GM12878 (cell line): ENCODE results near the gene LRP5. TPM values are rescaled to one million over a fixed set of nuclear protein-coding genes. Genes with fewer than 3 reads are reported as not detected.
A peak's percentile ranks its signal among the peaks of the same experiment; 100 is the strongest.

Experiments
- BCL11A ChIP-seq: IDR thresholded peaks from 2 replicates; pipeline ENCODE4 v1.6.1; 2011; ENCODE audit warnings: low read depth, low read length
- HDAC6 ChIP-seq: fragments of 200-600 bp; sonication (generic); IDR thresholded peaks from one replicate; pipeline ENCODE4 v1.8.0; 2017; ENCODE audit warnings: antibody characterized with exemption; ENCODE audit not compliant: unreplicated experiment
- RB1 ChIP-seq: fragments of 450-650 bp; formaldehyde crosslinking; IDR thresholded peaks from 2 replicates; pipeline ENCODE4 v1.6.1; 2017; ENCODE audit warnings: mild to moderate bottlenecking, borderline replicate concordance
- TARDBP ChIP-seq: IDR thresholded peaks from 2 replicates; pipeline ENCODE4 v1.6.1; 2016; ENCODE audit warnings: borderline replicate concordance
- ZNF207 ChIP-seq: fragments of 450-650 bp; IDR thresholded peaks from 2 replicates; pipeline ENCODE4 v1.6.1; 2014; ENCODE audit warnings: antibody characterized with exemption, mild to moderate bottlenecking, borderline replicate concordance
- polyA plus RNA-seq, 11 experiments: library from polyadenylated mRNA; depleted of rRNA in 4 of 11; unstranded in 6 of 11; stranded (reverse) in 5 of 11; fragments of >200 nt; fragmentation: Nextera tagmentation in 4 of 11; fragmentation: Illumina TruSeq in 1 of 11; extraction: Ambion mirVana in 4 of 11; extraction: Trizol in 1 of 11; gene quantifications; 1 replicate in 1 of 11; 2 replicates in 10 of 11; pipeline versions ENCODE4 v1.2.1 to v1.2.3, GENCODE V29; 2011 to 2016; ENCODE audit warnings: inconsistent platforms in 2 of 11, missing spikeins in 2 of 11, low read depth in 1 of 11
- total RNA-seq, 4 experiments: library from RNA; depleted of rRNA in 3 of 4; stranded (reverse); fragments of >200 nt in 3 of 4; fragmentation: Illumina TruSeq in 1 of 4; extraction: Trizol in 1 of 4; gene quantifications; 2 replicates each; pipeline versions ENCODE4 v1.2.1 to v1.2.3, GENCODE V29; 2013 to 2021
- TF ChIP-seq, protein P1 (sequence below): fragments of 450-650 bp; conservative IDR thresholded peaks from 2 replicates; pipeline ENCODE4 v1.6.1; 2017; ENCODE audit warnings: mild to moderate bottlenecking, moderate library complexity
- TF ChIP-seq, protein P2 (sequence below): fragments of 450-650 bp; formaldehyde crosslinking; IDR thresholded peaks from 2 replicates; pipeline ENCODE4 v1.4.0; 2020; ENCODE audit warnings: mild to moderate bottlenecking, moderate library complexity
- TF ChIP-seq, protein P3 (sequence below): fragments of 450-650 bp; IDR thresholded peaks from 2 replicates; pipeline ENCODE4 v1.6.1; 2018; ENCODE audit warnings: mild to moderate bottlenecking, low read depth, moderate library complexity; ENCODE audit not compliant: partially characterized antibody
- TF ChIP-seq, protein P4 (sequence below): fragments of 150-350 bp; IDR thresholded peaks from 2 replicates; pipeline ENCODE4 v1.6.1; 2014; ENCODE audit warnings: mild to moderate bottlenecking, low read depth, low read length
- TF ChIP-seq, protein P5 (sequence below): fragments of 450-650 bp; IDR thresholded peaks from 2 replicates; pipeline ENCODE4 v1.6.1; 2017; ENCODE audit warnings: mild to moderate bottlenecking, low read depth, inconsistent platforms; ENCODE audit not compliant: poor library complexity, severe bottlenecking

LRP5 gene
- total and polyA plus RNA-seq, 10 of the 15 experiments (the other 5 are each of a cell fraction or from before 2014, with no cell fraction given) = 0.37 to 34.0 (median 6.6) TPM

DNA sequence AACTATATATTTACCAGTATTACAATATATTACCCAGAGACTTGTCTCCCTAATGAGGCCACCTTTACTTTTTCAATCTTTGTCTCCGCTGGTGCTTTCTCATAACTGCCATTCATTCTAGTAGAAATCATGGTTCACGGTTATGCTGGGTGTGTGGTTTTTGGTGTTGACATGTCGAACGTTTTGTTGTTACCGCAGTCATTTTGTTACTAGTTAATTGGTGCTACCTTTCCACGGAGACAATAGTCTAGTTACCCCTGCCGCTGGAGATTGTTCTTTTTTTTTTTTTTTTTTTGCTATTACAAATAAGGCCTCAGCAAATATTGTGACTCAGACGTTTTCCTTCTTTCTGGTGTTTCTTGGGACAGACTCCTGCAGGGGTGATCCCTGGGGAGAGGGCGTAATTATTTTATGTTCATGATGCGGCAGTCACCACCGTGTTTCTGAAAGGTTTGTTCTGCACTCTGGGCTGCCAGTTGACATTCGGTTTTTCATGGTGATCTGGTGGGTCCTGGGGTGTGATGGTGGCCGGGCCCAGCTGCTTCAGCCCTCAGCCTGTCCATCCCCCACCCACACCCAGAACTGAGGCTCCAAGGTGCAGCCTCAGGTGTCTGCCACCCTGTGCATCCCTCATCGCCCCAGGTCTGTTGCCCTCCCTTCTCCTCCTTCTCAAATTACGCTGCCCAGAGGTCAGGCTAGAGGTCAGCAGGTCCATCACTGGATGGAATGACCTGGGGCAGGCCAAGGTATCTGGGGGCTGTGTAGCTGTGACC lies 28.6 kb downstream of the LRP5 start (continued):
- TF ChIP-seq, protein P1, sequence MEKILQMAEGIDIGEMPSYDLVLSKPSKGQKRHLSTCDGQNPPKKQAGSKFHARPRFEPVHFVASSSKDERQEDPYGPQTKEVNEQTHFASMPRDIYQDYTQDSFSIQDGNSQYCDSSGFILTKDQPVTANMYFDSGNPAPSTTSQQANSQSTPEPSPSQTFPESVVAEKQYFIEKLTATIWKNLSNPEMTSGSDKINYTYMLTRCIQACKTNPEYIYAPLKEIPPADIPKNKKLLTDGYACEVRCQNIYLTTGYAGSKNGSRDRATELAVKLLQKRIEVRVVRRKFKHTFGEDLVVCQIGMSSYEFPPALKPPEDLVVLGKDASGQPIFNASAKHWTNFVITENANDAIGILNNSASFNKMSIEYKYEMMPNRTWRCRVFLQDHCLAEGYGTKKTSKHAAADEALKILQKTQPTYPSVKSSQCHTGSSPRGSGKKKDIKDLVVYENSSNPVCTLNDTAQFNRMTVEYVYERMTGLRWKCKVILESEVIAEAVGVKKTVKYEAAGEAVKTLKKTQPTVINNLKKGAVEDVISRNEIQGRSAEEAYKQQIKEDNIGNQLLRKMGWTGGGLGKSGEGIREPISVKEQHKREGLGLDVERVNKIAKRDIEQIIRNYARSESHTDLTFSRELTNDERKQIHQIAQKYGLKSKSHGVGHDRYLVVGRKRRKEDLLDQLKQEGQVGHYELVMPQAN = no peak
- TF ChIP-seq, protein P2, sequence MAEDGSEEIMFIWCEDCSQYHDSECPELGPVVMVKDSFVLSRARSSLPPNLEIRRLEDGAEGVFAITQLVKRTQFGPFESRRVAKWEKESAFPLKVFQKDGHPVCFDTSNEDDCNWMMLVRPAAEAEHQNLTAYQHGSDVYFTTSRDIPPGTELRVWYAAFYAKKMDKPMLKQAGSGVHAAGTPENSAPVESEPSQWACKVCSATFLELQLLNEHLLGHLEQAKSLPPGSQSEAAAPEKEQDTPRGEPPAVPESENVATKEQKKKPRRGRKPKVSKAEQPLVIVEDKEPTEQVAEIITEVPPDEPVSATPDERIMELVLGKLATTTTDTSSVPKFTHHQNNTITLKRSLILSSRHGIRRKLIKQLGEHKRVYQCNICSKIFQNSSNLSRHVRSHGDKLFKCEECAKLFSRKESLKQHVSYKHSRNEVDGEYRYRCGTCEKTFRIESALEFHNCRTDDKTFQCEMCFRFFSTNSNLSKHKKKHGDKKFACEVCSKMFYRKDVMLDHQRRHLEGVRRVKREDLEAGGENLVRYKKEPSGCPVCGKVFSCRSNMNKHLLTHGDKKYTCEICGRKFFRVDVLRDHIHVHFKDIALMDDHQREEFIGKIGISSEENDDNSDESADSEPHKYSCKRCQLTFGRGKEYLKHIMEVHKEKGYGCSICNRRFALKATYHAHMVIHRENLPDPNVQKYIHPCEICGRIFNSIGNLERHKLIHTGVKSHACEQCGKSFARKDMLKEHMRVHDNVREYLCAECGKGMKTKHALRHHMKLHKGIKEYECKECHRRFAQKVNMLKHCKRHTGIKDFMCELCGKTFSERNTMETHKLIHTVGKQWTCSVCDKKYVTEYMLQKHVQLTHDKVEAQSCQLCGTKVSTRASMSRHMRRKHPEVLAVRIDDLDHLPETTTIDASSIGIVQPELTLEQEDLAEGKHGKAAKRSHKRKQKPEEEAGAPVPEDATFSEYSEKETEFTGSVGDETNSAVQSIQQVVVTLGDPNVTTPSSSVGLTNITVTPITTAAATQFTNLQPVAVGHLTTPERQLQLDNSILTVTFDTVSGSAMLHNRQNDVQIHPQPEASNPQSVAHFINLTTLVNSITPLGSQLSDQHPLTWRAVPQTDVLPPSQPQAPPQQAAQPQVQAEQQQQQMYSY = no peak
- TF ChIP-seq, protein P3, sequence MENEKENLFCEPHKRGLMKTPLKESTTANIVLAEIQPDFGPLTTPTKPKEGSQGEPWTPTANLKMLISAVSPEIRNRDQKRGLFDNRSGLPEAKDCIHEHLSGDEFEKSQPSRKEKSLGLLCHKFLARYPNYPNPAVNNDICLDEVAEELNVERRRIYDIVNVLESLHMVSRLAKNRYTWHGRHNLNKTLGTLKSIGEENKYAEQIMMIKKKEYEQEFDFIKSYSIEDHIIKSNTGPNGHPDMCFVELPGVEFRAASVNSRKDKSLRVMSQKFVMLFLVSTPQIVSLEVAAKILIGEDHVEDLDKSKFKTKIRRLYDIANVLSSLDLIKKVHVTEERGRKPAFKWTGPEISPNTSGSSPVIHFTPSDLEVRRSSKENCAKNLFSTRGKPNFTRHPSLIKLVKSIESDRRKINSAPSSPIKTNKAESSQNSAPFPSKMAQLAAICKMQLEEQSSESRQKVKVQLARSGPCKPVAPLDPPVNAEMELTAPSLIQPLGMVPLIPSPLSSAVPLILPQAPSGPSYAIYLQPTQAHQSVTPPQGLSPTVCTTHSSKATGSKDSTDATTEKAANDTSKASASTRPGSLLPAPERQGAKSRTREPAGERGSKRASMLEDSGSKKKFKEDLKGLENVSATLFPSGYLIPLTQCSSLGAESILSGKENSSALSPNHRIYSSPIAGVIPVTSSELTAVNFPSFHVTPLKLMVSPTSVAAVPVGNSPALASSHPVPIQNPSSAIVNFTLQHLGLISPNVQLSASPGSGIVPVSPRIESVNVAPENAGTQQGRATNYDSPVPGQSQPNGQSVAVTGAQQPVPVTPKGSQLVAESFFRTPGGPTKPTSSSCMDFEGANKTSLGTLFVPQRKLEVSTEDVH = no peak
- TF ChIP-seq, protein P4, sequence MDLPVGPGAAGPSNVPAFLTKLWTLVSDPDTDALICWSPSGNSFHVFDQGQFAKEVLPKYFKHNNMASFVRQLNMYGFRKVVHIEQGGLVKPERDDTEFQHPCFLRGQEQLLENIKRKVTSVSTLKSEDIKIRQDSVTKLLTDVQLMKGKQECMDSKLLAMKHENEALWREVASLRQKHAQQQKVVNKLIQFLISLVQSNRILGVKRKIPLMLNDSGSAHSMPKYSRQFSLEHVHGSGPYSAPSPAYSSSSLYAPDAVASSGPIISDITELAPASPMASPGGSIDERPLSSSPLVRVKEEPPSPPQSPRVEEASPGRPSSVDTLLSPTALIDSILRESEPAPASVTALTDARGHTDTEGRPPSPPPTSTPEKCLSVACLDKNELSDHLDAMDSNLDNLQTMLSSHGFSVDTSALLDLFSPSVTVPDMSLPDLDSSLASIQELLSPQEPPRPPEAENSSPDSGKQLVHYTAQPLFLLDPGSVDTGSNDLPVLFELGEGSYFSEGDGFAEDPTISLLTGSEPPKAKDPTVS = no peak
- TF ChIP-seq TARDBP = no peak
- no peak for TF ChIP-seq ZNF207
- peak; percentile 88; the same call in 1 of the 2 replicates for TF ChIP-seq BCL11A
- TF ChIP-seq HDAC6 = no peak
- TF ChIP-seq, protein P5, sequence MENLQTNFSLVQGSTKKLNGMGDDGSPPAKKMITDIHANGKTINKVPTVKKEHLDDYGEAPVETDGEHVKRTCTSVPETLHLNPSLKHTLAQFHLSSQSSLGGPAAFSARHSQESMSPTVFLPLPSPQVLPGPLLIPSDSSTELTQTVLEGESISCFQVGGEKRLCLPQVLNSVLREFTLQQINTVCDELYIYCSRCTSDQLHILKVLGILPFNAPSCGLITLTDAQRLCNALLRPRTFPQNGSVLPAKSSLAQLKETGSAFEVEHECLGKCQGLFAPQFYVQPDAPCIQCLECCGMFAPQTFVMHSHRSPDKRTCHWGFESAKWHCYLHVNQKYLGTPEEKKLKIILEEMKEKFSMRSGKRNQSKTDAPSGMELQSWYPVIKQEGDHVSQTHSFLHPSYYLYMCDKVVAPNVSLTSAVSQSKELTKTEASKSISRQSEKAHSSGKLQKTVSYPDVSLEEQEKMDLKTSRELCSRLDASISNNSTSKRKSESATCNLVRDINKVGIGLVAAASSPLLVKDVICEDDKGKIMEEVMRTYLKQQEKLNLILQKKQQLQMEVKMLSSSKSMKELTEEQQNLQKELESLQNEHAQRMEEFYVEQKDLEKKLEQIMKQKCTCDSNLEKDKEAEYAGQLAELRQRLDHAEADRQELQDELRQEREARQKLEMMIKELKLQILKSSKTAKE = peak; percentile 58
- TF ChIP-seq RB1 = no peak
